Measurements from ENCODE around the gene SPTA1.

DNA sequence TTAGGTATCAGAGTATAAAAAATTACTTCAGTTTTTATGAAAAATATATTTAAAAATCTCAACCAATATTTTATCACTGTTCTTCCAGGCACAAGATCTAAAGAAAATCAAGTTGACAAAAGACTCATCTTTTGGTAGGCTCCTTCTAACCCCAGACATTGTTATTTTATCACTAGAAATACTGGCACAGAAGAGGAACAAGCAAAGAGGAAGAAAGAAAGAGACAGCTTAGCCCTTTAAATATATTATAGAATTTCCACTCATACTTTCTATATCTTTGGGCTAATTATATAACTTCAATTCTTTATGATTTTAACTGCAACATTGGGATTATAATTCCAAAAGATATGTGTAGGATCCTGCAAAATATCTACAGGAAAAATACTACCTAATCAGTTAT, 32.4 kb downstream of the SPTA1 start:
- TF ChIP-seq, protein P1, sequence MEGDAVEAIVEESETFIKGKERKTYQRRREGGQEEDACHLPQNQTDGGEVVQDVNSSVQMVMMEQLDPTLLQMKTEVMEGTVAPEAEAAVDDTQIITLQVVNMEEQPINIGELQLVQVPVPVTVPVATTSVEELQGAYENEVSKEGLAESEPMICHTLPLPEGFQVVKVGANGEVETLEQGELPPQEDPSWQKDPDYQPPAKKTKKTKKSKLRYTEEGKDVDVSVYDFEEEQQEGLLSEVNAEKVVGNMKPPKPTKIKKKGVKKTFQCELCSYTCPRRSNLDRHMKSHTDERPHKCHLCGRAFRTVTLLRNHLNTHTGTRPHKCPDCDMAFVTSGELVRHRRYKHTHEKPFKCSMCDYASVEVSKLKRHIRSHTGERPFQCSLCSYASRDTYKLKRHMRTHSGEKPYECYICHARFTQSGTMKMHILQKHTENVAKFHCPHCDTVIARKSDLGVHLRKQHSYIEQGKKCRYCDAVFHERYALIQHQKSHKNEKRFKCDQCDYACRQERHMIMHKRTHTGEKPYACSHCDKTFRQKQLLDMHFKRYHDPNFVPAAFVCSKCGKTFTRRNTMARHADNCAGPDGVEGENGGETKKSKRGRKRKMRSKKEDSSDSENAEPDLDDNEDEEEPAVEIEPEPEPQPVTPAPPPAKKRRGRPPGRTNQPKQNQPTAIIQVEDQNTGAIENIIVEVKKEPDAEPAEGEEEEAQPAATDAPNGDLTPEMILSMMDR (IDR thresholded peaks at IDR 0.05; ENCODE audit: low read length): no peak
- TF ChIP-seq EZH2 (optimal IDR thresholded peaks at IDR 0.05; ENCODE audit: low read depth, low read length): no peak
